HepG2 (cell line): ENCODE measurements around the gene ST8SIA6. TPM values are rescaled to one million over a fixed set of nuclear protein-coding genes. Genes with fewer than 3 reads are reported as not detected.

Experiments used
- ATAC-seq: fragments of 200-7000 bp; cut with Tn5 transposase; 3 replicates; pipeline ENCODE4 v1.9.1; 2020; ENCODE audit warnings: mild to moderate bottlenecking, moderate library complexity
- BruUV-seq: library from RNA; stranded (reverse); fragments of 400-500 nt; replicated peaks from 2 replicates; lab custom pipeline; 2021; lab: Mats Ljungman, UMichigan
- CTCF ChIA-PET: fragments of 300-600 bp; formaldehyde crosslinking; extraction: SDS; loops from one replicate; lab custom pipeline; 2021; ENCODE audit warnings: low total read pairs, inconsistent platforms, low intra/inter-chr PET ratio; lab: Yijun Ruan, JAX
- POLR2A ChIA-PET: fragments of 350-600 bp; sonication (Branson Sonifier 250); formaldehyde crosslinking; loops from one replicate; lab custom pipeline; 2020; ENCODE audit warnings: antibody characterized with exemption, inconsistent platforms; lab: Yijun Ruan, JAX
- DNase-seq: peaks from one replicate; pipeline ENCODE4 v3.0.0-alpha.2; 2015; ENCODE audit warnings: low spot score
- FAIRE-seq: peaks from 3 replicates; lab custom pipeline; 2011; peaks lifted over from hg19 to GRCh38; lab: Jason Lieb, UNC
- H2AFZ ChIP-seq: one replicate; pipeline ENCODE4 v1.6.1; 2011; ENCODE audit warnings: low read length, inconsistent platforms
- H3K27ac ChIP-seq: fragments of 300-600 bp; 3 replicates; pipeline ENCODE4 v1.8.0; 2011; ENCODE audit warnings: mixed run types, mild to moderate bottlenecking, mixed read lengths, low read length, inconsistent platforms; ENCODE audit not compliant: insufficient read depth; ENCODE audit errors: extremely low read length
- H3K27me3 ChIP-seq, 2 experiments: fragments of 200-600 bp in 1 of 2; 2 replicates in 1 of 2; 3 replicates in 1 of 2; pipeline versions ENCODE4 v1.6.0 to v1.8.0; 2011; ENCODE audit warnings: low read length in 2 of 2, mild to moderate bottlenecking in 2 of 2, moderate library complexity in 2 of 2, inconsistent platforms in 1 of 2; ENCODE audit not compliant: insufficient read depth in 2 of 2, control insufficient read depth in 1 of 2
- H3K36me3 ChIP-seq, 2 experiments: fragments of 200-600 bp in 1 of 2; replicated peaks in 1 of 2; 2 replicates in 1 of 2; 3 replicates in 1 of 2; pipeline versions ENCODE4 v1.5.1 to v1.8.0; 2011; ENCODE audit warnings: low read length in 2 of 2, inconsistent platforms in 1 of 2; ENCODE audit not compliant: insufficient read depth in 2 of 2, control insufficient read depth in 1 of 2
- H3K4me1 ChIP-seq: 2 replicates; pipeline ENCODE4 v1.5.1; 2012; ENCODE audit warnings: low read length, inconsistent platforms; ENCODE audit not compliant: insufficient read depth
- H3K4me2 ChIP-seq: 2 replicates; pipeline ENCODE4 v1.6.0; 2011; ENCODE audit warnings: low read depth, low read length, inconsistent platforms
- H3K4me3 ChIP-seq, 3 experiments: fragments of 200-600 bp in 1 of 3; sonication (generic), shearing (Covaris generic) in 1 of 3; replicated peaks in 1 of 3; 2 replicates each; pipeline ENCODE4 v1.5.1; 2011 to 2016; ENCODE audit warnings: low read length in 3 of 3, inconsistent platforms in 2 of 3, low read depth in 2 of 3, mild to moderate bottlenecking in 2 of 3, control low read depth in 1 of 3, mixed read lengths in 1 of 3; ENCODE audit not compliant: insufficient read depth in 1 of 3
- H3K79me2 ChIP-seq: one replicate; pipeline ENCODE4 v1.6.1; 2011; ENCODE audit warnings: low read length, inconsistent platforms; ENCODE audit not compliant: insufficient read depth
- H3K9ac ChIP-seq: 2 replicates; pipeline ENCODE4 v1.6.0; 2011; ENCODE audit warnings: mild to moderate bottlenecking, low read depth, low read length, inconsistent platforms; ENCODE audit not compliant: insufficient read depth
- H3K9me3 ChIP-seq: 2 replicates; pipeline ENCODE4 v1.5.1; 2012; ENCODE audit warnings: mild to moderate bottlenecking, low read length
- H4K20me1 ChIP-seq: 2 replicates; pipeline ENCODE4 v1.6.0; 2011; ENCODE audit warnings: inconsistent platforms, mild to moderate bottlenecking, low read length, moderate library complexity; ENCODE audit not compliant: insufficient read depth
- GFI1 ChIP-seq: sonication (generic); formaldehyde crosslinking; IDR thresholded peaks from 2 replicates; pipeline ENCODE4 v1.5.0; 2020; ENCODE audit warnings: missing genetic modification reagents, mild to moderate bottlenecking, borderline replicate concordance
- MAFG ChIP-seq: sonication (generic); formaldehyde crosslinking; IDR thresholded peaks from 2 replicates; pipeline ENCODE4 v1.5.1; 2020; ENCODE audit warnings: mild to moderate bottlenecking, missing genetic modification reagents
- NFKB2 ChIP-seq: sonication (generic); formaldehyde crosslinking; IDR thresholded peaks from 2 replicates; pipeline ENCODE4 v1.4.0; 2020; ENCODE audit warnings: missing genetic modification reagents, borderline replicate concordance
- POLR2AphosphoS5 ChIP-seq: IDR thresholded peaks from 2 replicates; pipeline ENCODE4 v1.6.1; 2012; ENCODE audit warnings: low read depth, low read length
- SRF ChIP-seq: IDR thresholded peaks from 2 replicates; pipeline ENCODE4 v1.6.1; 2011; ENCODE audit warnings: mild to moderate bottlenecking, low read depth, low read length, moderate library complexity
- SYNCRIP ChIP-seq: fragments of 200-400 bp; formaldehyde crosslinking; IDR thresholded peaks from 2 replicates; pipeline ENCODE4 v1.6.1; 2018; ENCODE audit warnings: mild to moderate bottlenecking, low read depth, low read length; ENCODE audit not compliant: insufficient read depth
- TAF1 ChIP-seq: sonication (generic); formaldehyde crosslinking; IDR thresholded peaks from 2 replicates; pipeline ENCODE4 v1.4.0; 2020; ENCODE audit warnings: missing genetic modification reagents
- ZKSCAN1 ChIP-seq: fragments of 150-350 bp; IDR thresholded peaks from 2 replicates; pipeline ENCODE4 v1.6.1; 2014; ENCODE audit warnings: low read length
- ZNF775 ChIP-seq: sonication (generic); formaldehyde crosslinking; IDR thresholded peaks from 2 replicates; pipeline ENCODE4 v1.4.0; 2020; ENCODE audit warnings: missing genetic modification reagents, mild to moderate bottlenecking, moderate library complexity, borderline replicate concordance
- WGBS: methylation state at CpG from one replicate; pipeline ENCODE4 v1.1.6; 2017; ENCODE audit warnings: low lambda C conversion rate; 5-methylcytosine and 5-hydroxymethylcytosine counted together
- in situ Hi-C: cut with HindIII; loops from 2 replicates; pipeline ENCODE4 v1.10.0; 2017; ENCODE audit warnings: low pct_unique_long_range_greater_than_20kb; ENCODE audit not compliant: extremely low pct_ligation_motif_present
- intact Hi-C: fragments of 100-400 bp; cut with micrococcal nuclease; formaldehyde crosslinking; loops from one replicate; pipeline ENCODE4 v1.10.0; 2022; ENCODE audit not compliant: unreplicated experiment
- polyA plus RNA-seq, 8 experiments: library from polyadenylated mRNA; depleted of rRNA in 3 of 8; stranded (reverse) in 7 of 8; unstranded in 1 of 8; fragments of >200 nt; fragmentation: Illumina TruSeq in 4 of 8; extraction: Trizol in 4 of 8; gene quantifications; 2 replicates each; pipeline versions ENCODE4 v1.2.1 to v1.2.3, GENCODE V29; 2011 to 2016; ENCODE audit warnings: low read depth in 4 of 8, missing spikeins in 1 of 8, mixed read lengths in 1 of 8; ENCODE audit not compliant: insufficient read depth in 1 of 8
- total RNA-seq, 5 experiments: library from RNA; depleted of rRNA; stranded (reverse); fragments of >200 nt; fragmentation: Illumina TruSeq; extraction: Trizol; gene quantifications; 2 replicates each; pipeline ENCODE4 v1.2.3, GENCODE V29; 2016; ENCODE audit warnings: low read depth in 1 of 5
- TF ChIP-seq, protein P1 (sequence below): fragments of 450-650 bp; IDR thresholded peaks from 2 replicates; pipeline ENCODE4 v1.6.1; 2017; ENCODE audit warnings: mild to moderate bottlenecking
- TF ChIP-seq, protein P2 (sequence below): sonication (generic); formaldehyde crosslinking; IDR thresholded peaks from 2 replicates; pipeline ENCODE4 v1.4.0; 2020; ENCODE audit warnings: missing genetic modification reagents
- TF ChIP-seq, protein P3 (sequence below): sonication (generic); formaldehyde crosslinking; IDR thresholded peaks from 2 replicates; pipeline ENCODE4 v1.5.1; 2020; ENCODE audit warnings: mild to moderate bottlenecking, moderate library complexity, missing genetic modification reagents
- TF ChIP-seq, protein P4 (sequence below): IDR thresholded peaks from 2 replicates; pipeline ENCODE4 v1.6.1; 2012; ENCODE audit warnings: low read length, improper control_type of control experiment

ST8SIA6 gene
- total and polyA plus RNA-seq, 2 of the 13 experiments (the other 11 are each of a cell fraction or from before 2014, with no cell fraction given): not detected

DNA sequence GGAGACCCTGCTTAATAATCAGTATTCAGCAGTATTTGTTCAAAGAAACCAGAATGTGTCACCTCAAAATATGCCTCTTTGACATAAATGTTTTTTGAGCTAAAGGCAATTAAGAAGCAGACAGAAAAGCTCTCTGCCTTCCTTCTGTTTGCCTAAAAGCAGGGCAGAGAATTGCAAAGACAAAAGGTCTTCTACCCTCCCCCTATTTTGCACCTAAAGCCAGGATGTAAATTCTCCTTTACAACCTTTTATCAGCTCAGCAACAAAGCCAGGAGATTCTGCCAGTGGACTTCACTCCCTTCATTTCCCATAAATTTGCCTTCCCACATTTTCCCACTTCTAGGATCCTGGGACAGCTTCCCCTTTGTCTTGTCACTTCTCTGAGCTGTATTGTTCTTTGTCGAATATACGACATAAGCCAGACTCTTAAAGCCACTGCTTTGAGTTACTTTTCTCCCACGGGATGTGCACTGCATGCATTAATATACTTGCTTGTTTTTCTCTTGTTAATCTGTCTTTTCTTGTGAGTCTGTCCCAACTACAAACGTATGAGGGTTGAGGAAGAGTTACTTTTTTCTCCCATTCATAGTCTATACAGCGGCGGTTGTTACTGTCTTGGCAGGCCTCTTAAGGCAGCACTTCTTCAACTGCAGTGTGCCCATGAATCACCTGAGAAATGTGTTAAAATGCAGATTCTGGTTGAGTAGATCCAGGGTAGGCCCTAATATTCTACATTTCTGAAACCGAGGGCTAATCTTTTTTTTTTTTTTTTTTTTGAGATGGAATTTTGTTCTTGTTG lies 48.2 kb downstream of the ST8SIA6 start (continued):
- TF ChIP-seq, protein P1, sequence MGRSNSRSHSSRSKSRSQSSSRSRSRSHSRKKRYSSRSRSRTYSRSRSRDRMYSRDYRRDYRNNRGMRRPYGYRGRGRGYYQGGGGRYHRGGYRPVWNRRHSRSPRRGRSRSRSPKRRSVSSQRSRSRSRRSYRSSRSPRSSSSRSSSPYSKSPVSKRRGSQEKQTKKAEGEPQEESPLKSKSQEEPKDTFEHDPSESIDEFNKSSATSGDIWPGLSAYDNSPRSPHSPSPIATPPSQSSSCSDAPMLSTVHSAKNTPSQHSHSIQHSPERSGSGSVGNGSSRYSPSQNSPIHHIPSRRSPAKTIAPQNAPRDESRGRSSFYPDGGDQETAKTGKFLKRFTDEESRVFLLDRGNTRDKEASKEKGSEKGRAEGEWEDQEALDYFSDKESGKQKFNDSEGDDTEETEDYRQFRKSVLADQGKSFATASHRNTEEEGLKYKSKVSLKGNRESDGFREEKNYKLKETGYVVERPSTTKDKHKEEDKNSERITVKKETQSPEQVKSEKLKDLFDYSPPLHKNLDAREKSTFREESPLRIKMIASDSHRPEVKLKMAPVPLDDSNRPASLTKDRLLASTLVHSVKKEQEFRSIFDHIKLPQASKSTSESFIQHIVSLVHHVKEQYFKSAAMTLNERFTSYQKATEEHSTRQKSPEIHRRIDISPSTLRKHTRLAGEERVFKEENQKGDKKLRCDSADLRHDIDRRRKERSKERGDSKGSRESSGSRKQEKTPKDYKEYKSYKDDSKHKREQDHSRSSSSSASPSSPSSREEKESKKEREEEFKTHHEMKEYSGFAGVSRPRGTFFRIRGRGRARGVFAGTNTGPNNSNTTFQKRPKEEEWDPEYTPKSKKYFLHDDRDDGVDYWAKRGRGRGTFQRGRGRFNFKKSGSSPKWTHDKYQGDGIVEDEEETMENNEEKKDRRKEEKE: no peak
- TF ChIP-seq POLR2AphosphoS5 (no peak), ZNF775 (CRISPR knock-in tag) (no peak), TAF1 (no peak), SYNCRIP (no peak)
- TF ChIP-seq, protein P2, sequence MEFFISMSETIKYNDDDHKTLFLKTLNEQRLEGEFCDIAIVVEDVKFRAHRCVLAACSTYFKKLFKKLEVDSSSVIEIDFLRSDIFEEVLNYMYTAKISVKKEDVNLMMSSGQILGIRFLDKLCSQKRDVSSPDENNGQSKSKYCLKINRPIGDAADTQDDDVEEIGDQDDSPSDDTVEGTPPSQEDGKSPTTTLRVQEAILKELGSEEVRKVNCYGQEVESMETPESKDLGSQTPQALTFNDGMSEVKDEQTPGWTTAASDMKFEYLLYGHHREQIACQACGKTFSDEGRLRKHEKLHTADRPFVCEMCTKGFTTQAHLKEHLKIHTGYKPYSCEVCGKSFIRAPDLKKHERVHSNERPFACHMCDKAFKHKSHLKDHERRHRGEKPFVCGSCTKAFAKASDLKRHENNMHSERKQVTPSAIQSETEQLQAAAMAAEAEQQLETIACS (CRISPR knock-in tag): no peak

DNA sequence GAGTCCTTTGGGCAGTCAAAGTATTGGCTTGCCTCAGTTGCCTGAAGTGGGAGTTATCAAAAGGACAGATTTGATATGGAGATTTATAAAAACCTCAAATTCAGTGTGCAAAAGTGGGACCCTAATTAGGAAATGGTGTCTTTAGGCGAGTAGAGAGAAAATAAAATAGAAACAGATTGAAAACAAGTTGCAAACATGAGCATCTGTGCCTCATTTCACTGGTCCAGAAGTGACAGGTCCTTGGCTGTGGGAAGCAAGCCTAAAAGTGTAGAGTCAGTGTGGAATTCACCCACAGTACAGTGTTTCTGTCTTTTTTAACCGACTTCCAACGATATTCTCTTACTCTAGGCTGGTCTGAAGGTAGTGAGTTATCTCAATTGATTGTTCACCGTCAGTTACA lies 51.2 kb downstream of the ST8SIA6 start:
- Histone ChIP-seq H3K9me3 (no peaks in the 10 kb centered on the region), H3K4me3 (no peak overlapping the region), H3K4me1 (no peaks in the 10 kb centered on the region), H4K20me1 (no peaks in the 10 kb centered on the region), H3K27me3 (no peaks in the 10 kb centered on the region), H3K9ac (no peak overlapping the region), H2AFZ (no peak overlapping the region), H3K36me3 (no peaks in the 10 kb centered on the region), H3K79me2 (no peaks in the 10 kb centered on the region), H3K27ac (no peak overlapping the region), H3K4me2 (no peak overlapping the region)
- POLR2A ChIA-PET: no interaction called here
- CTCF ChIA-PET: no interaction called here
- no peak for DNase-seq
- 22% methylated on average over 4 of the region's 4 CpGs for WGBS
- BruUV-seq: no TSS peak
- no peak for ATAC-seq
- intact Hi-C loops (no loop called here), in situ Hi-C loops (no loop called here)
- no peak for FAIRE-seq
- TF ChIP-seq GFI1 (CRISPR knock-in tag) (no peak), ZKSCAN1 (no peak), NFKB2 (CRISPR knock-in tag) (no peak), MAFG (CRISPR knock-in tag) (no peak), SRF (no peak)
- TF ChIP-seq, protein P3, sequence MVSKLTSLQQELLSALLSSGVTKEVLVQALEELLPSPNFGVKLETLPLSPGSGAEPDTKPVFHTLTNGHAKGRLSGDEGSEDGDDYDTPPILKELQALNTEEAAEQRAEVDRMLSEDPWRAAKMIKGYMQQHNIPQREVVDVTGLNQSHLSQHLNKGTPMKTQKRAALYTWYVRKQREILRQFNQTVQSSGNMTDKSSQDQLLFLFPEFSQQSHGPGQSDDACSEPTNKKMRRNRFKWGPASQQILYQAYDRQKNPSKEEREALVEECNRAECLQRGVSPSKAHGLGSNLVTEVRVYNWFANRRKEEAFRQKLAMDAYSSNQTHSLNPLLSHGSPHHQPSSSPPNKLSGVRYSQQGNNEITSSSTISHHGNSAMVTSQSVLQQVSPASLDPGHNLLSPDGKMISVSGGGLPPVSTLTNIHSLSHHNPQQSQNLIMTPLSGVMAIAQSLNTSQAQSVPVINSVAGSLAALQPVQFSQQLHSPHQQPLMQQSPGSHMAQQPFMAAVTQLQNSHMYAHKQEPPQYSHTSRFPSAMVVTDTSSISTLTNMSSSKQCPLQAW (CRISPR knock-in tag): no peak
- TF ChIP-seq, protein P4, sequence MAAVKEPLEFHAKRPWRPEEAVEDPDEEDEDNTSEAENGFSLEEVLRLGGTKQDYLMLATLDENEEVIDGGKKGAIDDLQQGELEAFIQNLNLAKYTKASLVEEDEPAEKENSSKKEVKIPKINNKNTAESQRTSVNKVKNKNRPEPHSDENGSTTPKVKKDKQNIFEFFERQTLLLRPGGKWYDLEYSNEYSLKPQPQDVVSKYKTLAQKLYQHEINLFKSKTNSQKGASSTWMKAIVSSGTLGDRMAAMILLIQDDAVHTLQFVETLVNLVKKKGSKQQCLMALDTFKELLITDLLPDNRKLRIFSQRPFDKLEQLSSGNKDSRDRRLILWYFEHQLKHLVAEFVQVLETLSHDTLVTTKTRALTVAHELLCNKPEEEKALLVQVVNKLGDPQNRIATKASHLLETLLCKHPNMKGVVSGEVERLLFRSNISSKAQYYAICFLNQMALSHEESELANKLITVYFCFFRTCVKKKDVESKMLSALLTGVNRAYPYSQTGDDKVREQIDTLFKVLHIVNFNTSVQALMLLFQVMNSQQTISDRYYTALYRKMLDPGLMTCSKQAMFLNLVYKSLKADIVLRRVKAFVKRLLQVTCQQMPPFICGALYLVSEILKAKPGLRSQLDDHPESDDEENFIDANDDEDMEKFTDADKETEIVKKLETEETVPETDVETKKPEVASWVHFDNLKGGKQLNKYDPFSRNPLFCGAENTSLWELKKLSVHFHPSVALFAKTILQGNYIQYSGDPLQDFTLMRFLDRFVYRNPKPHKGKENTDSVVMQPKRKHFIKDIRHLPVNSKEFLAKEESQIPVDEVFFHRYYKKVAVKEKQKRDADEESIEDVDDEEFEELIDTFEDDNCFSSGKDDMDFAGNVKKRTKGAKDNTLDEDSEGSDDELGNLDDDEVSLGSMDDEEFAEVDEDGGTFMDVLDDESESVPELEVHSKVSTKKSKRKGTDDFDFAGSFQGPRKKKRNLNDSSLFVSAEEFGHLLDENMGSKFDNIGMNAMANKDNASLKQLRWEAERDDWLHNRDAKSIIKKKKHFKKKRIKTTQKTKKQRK: no peak
